SW480 (cell line): Measurements from ENCODE around the gene KSR1.
"Not testable (repeated sequence)": the region's sequence is repeated elsewhere in the genome, so short reads cannot be mapped to it uniquely, and the experiment has no call there.

Experiments
- DNase-seq: peaks from one replicate; pipeline ENCODE4 v3.0.0-alpha.2; 2016; ENCODE audit warnings: low spot score

Gene KSR1

GRCh38 chr17:27635275-27635823, 179.1 kb downstream of the KSR1 start:
- no peak for DNase-seq

GRCh38 chr17:27636005-27636520, 179.8 kb downstream of the KSR1 start:
- not testable (repeated sequence) for DNase-seq

- not testable (repeated sequence) for DNase-seq
Measured at GRCh38 chr17:27637818-27638217, 181.6 kb downstream of the KSR1 start.

GRCh38 chr17:27638415-27638914, 182.2 kb downstream of the KSR1 start:
- DNase-seq = not testable (repeated sequence)

- no peak for DNase-seq
Measured at GRCh38 chr17:27640790-27641189, 184.5 kb downstream of the KSR1 start.

- no peak for DNase-seq
Measured at GRCh38 chr17:27644586-27644985, 188.3 kb downstream of the KSR1 start.

- not testable (repeated sequence) for DNase-seq
Measured at GRCh38 chr17:27645621-27646020, 189.4 kb downstream of the KSR1 start.

GRCh38 chr17:27646232-27646631, 190.0 kb downstream of the KSR1 start:
- DNase-seq = no peak

GRCh38 chr17:27647765-27648164, 191.5 kb downstream of the KSR1 start:
- DNase-seq = no peak

- not testable (repeated sequence) for DNase-seq
Measured at GRCh38 chr17:27649111-27649571, 192.9 kb downstream of the KSR1 start.

- DNase-seq = no peak
Measured at GRCh38 chr17:27649929-27650328, 193.7 kb downstream of the KSR1 start.

GRCh38 chr17:27650836-27651235, 194.6 kb downstream of the KSR1 start:
- DNase-seq = no peak

- peak; percentile 7 for DNase-seq
Measured at GRCh38 chr17:27651411-27652345, 195.4 kb downstream of the KSR1 start.

- not testable (repeated sequence) for DNase-seq
Measured at GRCh38 chr17:27653449-27653971, 197.3 kb downstream of the KSR1 start.

- no peak for DNase-seq
Measured at GRCh38 chr17:27654136-27654535, 197.9 kb downstream of the KSR1 start.

- DNase-seq = peak; percentile 89
Measured at GRCh38 chr17:27654654-27655524, 198.6 kb downstream of the KSR1 start.

- not testable (repeated sequence) for DNase-seq
Measured at GRCh38 chr17:27655525-27656111, 199.4 kb downstream of the KSR1 start.

GRCh38 chr17:27656620-27657019, 200.4 kb downstream of the KSR1 start:
- not testable (repeated sequence) for DNase-seq

- DNase-seq = no peak
Measured at GRCh38 chr17:27657620-27658019, 201.4 kb downstream of the KSR1 start.

- no peak for DNase-seq
Measured at GRCh38 chr17:27659683-27660082, 203.4 kb downstream of the KSR1 start.

GRCh38 chr17:27660436-27660835, 204.2 kb downstream of the KSR1 start:
- DNase-seq = no peak
